GM18526 (cell line): Measurements from ENCODE around the gene GRK6.

Experiments used
- POLR2A ChIP-seq: IDR thresholded peaks from 3 replicates; pipeline ENCODE4 v1.6.1; 2011; ENCODE audit not compliant: insufficient read length; ENCODE audit errors: extremely low read depth

GRK6 gene

DNA sequence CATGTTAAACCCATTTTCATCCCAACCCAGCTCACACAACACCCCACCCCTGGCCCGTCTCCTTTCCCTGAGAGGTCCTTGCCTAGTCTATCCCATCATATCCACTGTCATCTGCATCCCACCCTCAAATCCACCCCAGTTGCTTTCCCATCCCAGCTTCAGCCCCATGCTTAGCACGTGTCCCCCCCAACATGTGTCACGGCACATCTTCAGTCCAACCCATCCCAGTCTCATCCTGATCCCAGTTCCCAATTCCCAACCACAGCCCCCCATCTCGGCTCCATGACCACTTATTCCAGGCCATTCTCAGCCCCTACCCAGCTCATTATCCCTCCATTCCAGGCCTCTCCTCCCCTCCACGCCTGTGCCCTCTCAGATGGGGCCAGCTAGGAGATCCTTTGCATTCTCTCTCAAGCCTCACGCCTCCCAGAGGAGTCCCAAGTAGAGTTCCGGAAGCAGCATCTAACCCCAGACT lies 47.6 kb downstream of the GRK6 start:
- TF ChIP-seq POLR2A, result no peak

GRCh38 chr5:177474846-177475562 lies 48.5 kb downstream of the GRK6 start:
- TF ChIP-seq POLR2A, result no peak

- no peak for TF ChIP-seq POLR2A
These were observed 49.3 kb downstream of the GRK6 start for GRCh38 chr5:177475563-177476427.

- TF ChIP-seq POLR2A, result no peak
These were observed 50.2 kb downstream of the GRK6 start for GRCh38 chr5:177476531-177477233.

GRCh38 chr5:177477701-177478477 lies 51.4 kb downstream of the GRK6 start:
- TF ChIP-seq POLR2A, result no peak

DNA sequence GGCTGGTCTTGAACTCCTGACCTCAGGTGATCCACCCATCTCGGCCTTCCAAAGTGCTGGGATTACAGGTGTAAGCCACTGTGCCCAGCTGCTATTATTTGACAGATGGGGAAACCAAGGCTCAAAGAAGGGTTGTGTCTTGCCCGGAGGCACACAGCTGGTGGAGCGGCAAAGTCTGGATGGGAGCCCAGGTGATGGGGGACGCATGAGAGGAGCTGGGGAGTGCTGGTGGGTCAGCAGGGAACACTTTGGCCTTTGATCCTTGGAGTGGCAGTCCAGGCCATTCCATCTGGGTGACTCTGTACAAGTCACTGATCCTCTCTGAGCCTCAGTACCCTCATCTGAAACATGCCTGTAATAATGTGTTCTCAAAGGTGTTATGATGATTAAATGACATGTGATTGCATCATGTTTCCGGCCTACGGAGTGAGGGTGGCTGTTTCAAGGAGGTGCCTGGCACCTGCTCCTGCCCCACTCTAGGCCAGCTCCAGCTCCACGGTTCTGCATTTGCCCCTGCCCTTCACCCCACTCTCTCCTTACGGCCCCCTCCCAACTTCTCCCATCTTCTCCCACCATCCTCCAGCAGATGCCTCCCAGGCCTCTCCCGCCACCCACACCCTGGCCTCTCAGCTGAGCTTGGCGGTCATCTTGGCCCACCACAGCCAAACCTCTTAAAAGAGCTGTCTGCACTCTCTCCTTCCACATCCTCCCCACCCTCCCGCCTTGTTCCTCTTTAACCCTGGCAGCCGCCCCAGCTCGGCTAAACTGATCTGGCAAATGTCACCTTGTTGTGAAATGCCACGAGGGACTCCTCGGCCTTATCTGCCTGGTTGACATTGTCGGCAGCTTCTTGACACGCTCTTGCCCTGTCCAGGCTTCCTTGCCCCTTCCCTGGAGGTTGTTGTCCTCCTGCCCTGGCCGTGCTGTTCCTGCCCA lies 52.5 kb downstream of the GRK6 start:
- no peak for TF ChIP-seq POLR2A

- TF ChIP-seq POLR2A, result no peak
These were observed 53.3 kb downstream of the GRK6 start for GRCh38 chr5:177479774-177480173.

GRCh38 chr5:177482359-177482795 lies 55.9 kb downstream of the GRK6 start:
- no peak for TF ChIP-seq POLR2A

- no peak for TF ChIP-seq POLR2A
These were observed 56.6 kb downstream of the GRK6 start for GRCh38 chr5:177483042-177483441.

DNA sequence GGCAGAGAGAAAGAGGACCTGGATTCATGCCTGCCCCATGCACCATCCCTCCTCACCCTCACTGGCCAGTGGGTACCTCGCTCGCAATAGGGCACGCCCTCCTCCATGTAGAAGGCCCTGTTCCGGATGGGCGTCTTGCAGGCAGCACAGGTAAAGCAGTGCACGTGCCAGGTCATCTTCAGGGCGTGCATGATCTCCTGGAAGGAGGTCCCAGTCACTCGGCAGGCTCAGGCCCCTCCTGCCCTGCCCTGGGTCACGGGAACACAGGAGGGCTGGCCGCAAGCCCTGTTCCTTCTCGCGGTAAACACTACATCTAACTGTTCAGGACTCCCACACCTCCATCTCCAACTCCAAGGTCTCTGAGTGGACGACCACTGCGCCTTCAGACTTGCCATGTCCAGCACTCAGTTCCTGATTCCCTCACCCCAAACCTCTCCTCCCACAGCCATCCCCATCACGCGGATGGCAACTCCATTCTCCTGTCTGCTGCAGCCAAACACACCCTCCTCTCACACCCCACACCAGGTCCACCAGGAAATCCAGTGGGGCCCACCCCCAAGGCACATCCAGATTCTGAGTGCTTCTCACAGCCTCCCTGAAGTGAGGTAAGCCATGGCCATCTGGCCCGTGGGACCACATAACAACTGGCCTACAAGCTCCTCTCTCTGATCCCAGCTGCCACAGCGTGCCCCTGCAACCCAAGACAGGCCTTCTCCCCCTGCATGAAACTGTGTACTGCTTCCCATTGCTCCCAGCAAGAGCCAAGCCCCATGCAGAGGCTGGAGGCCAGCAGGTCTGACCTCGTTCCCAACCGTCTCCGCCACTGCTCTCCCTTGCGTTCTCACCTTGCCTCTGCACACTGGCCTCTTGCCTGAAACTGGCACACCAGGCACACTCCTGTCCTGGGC lies 57.8 kb downstream of the GRK6 start:
- no peak for TF ChIP-seq POLR2A

GRCh38 chr5:177484902-177485549 lies 58.5 kb downstream of the GRK6 start:
- no peak for TF ChIP-seq POLR2A

- TF ChIP-seq POLR2A, result no peak
These were observed 59.8 kb downstream of the GRK6 start for GRCh38 chr5:177486256-177486655.
